Measurements from ENCODE around the gene GBF1. TPM values are rescaled to one million over a fixed set of nuclear protein-coding genes. Genes with fewer than 3 reads are reported as not detected.

Gene GBF1
- total and polyA plus RNA-seq, 4 donors: 29.0 to 60.4 (median 47.3) TPM

- no peak for DNase-seq (ENCODE audit: low read depth in 4 of 6, low spot score in 6 of 6)
- Histone ChIP-seq H3K27ac (ENCODE audit: low read depth, low read length) (no peak overlapping the region), H3K9me3 (ENCODE audit: control insufficient read depth, insufficient read depth, low read length) (no peaks in the 10 kb centered on the region), H3K4me1 (ENCODE audit: control insufficient read depth, insufficient read depth, low read length) (peaks cover 3% of the 10 kb centered on the region), H3K27me3 (ENCODE audit: control insufficient read depth, insufficient read depth, low read length) (no peaks in the 10 kb centered on the region), H3K4me3 (ENCODE audit: low read depth, low read length) (no peak overlapping the region), H3K36me3 (ENCODE audit: control insufficient read depth, insufficient read depth, low read length) (peaks cover 14% of the 10 kb centered on the region)
- 83% methylated on average over 2 of the region's 3 CpGs for WGBS (ENCODE audit: insufficient coverage)
Measured at GRCh38 chr10:102342958-102343357, 97.6 kb downstream of the GBF1 start.

GRCh38 chr10:102344067-102344466, 98.7 kb downstream of the GBF1 start:
- Histone ChIP-seq H3K27me3 (ENCODE audit: control insufficient read depth, insufficient read depth, low read length) (no peaks in the 10 kb centered on the region), H3K27ac (ENCODE audit: low read depth, low read length) (no peak overlapping the region), H3K36me3 (ENCODE audit: control insufficient read depth, insufficient read depth, low read length) (peaks cover 14% of the 10 kb centered on the region), H3K4me3 (ENCODE audit: low read depth, low read length) (no peak overlapping the region), H3K9me3 (ENCODE audit: control insufficient read depth, insufficient read depth, low read length) (no peaks in the 10 kb centered on the region), H3K4me1 (ENCODE audit: control insufficient read depth, insufficient read depth, low read length) (peaks cover 7% of the 10 kb centered on the region)
- 93% methylated on average over 3 of the region's 3 CpGs for WGBS (ENCODE audit: insufficient coverage)
- no peak for DNase-seq (ENCODE audit: low read depth in 4 of 6, low spot score in 6 of 6)

- Histone ChIP-seq H3K27ac (ENCODE audit: low read depth, low read length) (no peak overlapping the region), H3K9me3 (ENCODE audit: control insufficient read depth, insufficient read depth, low read length) (no peaks in the 10 kb centered on the region), H3K4me1 (ENCODE audit: control insufficient read depth, insufficient read depth, low read length) (peaks cover 7% of the 10 kb centered on the region), H3K36me3 (ENCODE audit: control insufficient read depth, insufficient read depth, low read length) (peaks cover 19% of the 10 kb centered on the region), H3K27me3 (ENCODE audit: control insufficient read depth, insufficient read depth, low read length) (no peaks in the 10 kb centered on the region), H3K4me3 (ENCODE audit: low read depth, low read length) (no peak overlapping the region)
- DNase-seq (ENCODE audit: low read depth in 4 of 6, low spot score in 6 of 6): peak in 2 of 6 donors; percentile 52 to 59
- WGBS (ENCODE audit: insufficient coverage): 66% methylated on average over 2 of the region's 2 CpGs
Measured at GRCh38 chr10:102347236-102347828, 102.0 kb downstream of the GBF1 start.

GRCh38 chr10:102352066-102352715, 106.9 kb downstream of the GBF1 start:
- Histone ChIP-seq H3K27me3 (ENCODE audit: control insufficient read depth, insufficient read depth, low read length) (no peaks in the 10 kb centered on the region), H3K9me3 (ENCODE audit: control insufficient read depth, insufficient read depth, low read length) (no peaks in the 10 kb centered on the region), H3K36me3 (ENCODE audit: control insufficient read depth, insufficient read depth, low read length) (peaks cover 21% of the 10 kb centered on the region), H3K4me1 (ENCODE audit: control insufficient read depth, insufficient read depth, low read length) (peaks cover 7% of the 10 kb centered on the region), H3K27ac (ENCODE audit: low read depth, low read length) (no peak overlapping the region), H3K4me3 (ENCODE audit: low read depth, low read length) (no peak overlapping the region)
- 35% methylated on average over 2 of the region's 7 CpGs for WGBS (ENCODE audit: insufficient coverage)
- peak in 5 of 6 donors; percentile 38 to 90 (median 52) for DNase-seq (ENCODE audit: low read depth in 4 of 6, low spot score in 6 of 6)

GRCh38 chr10:102354451-102354850, 109.1 kb downstream of the GBF1 start:
- peak in 5 of 6 donors; percentile 18 to 94 (median 49) for DNase-seq (ENCODE audit: low read depth in 4 of 6, low spot score in 6 of 6)
- Histone ChIP-seq H3K9me3 (ENCODE audit: control insufficient read depth, insufficient read depth, low read length) (no peaks in the 10 kb centered on the region), H3K27me3 (ENCODE audit: control insufficient read depth, insufficient read depth, low read length) (no peaks in the 10 kb centered on the region), H3K27ac (ENCODE audit: low read depth, low read length) (no peak overlapping the region), H3K36me3 (ENCODE audit: control insufficient read depth, insufficient read depth, low read length) (peaks cover 37% of the 10 kb centered on the region), H3K4me1 (ENCODE audit: control insufficient read depth, insufficient read depth, low read length) (no peaks in the 10 kb centered on the region), H3K4me3 (ENCODE audit: low read depth, low read length) (no peak overlapping the region)
- WGBS (ENCODE audit: insufficient coverage): no CpG with 5 or more reads among the region's 3 CpGs

GRCh38 chr10:102358712-102359382, 113.5 kb downstream of the GBF1 start:
- DNase-seq (ENCODE audit: low read depth in 4 of 6, low spot score in 6 of 6): no peak
- WGBS (ENCODE audit: insufficient coverage): 100% methylated on average over 3 of the region's 4 CpGs
- no peaks in the 10 kb centered on the region for H3K4me1 ChIP-seq (ENCODE audit: control insufficient read depth, insufficient read depth, low read length)
- no peaks in the 10 kb centered on the region for H3K27me3 ChIP-seq (ENCODE audit: control insufficient read depth, insufficient read depth, low read length)
- peaks cover 57% of the 10 kb centered on the region for H3K36me3 ChIP-seq (ENCODE audit: control insufficient read depth, insufficient read depth, low read length)
- H3K27ac ChIP-seq (ENCODE audit: low read depth, low read length): no peak overlapping the region
- no peak overlapping the region for H3K4me3 ChIP-seq (ENCODE audit: low read depth, low read length)
- H3K9me3 ChIP-seq (ENCODE audit: control insufficient read depth, insufficient read depth, low read length): no peaks in the 10 kb centered on the region

GRCh38 chr10:102367441-102367840, 122.1 kb downstream of the GBF1 start:
- Histone ChIP-seq H3K4me1 (ENCODE audit: control insufficient read depth, insufficient read depth, low read length) (no peaks in the 10 kb centered on the region), H3K36me3 (ENCODE audit: control insufficient read depth, insufficient read depth, low read length) (peaks cover 81% of the 10 kb centered on the region), H3K4me3 (ENCODE audit: low read depth, low read length) (no peak overlapping the region), H3K9me3 (ENCODE audit: control insufficient read depth, insufficient read depth, low read length) (peaks cover 6% of the 10 kb centered on the region), H3K27me3 (ENCODE audit: control insufficient read depth, insufficient read depth, low read length) (no peaks in the 10 kb centered on the region), H3K27ac (ENCODE audit: low read depth, low read length) (no peak overlapping the region)
- no peak for DNase-seq (ENCODE audit: low read depth in 4 of 6, low spot score in 6 of 6)
- WGBS (ENCODE audit: insufficient coverage): 100% methylated on average over 1 of the region's 1 CpG

GRCh38 chr10:102368077-102368476, 122.7 kb downstream of the GBF1 start:
- Histone ChIP-seq H3K36me3 (ENCODE audit: control insufficient read depth, insufficient read depth, low read length) (peaks cover 76% of the 10 kb centered on the region), H3K4me1 (ENCODE audit: control insufficient read depth, insufficient read depth, low read length) (no peaks in the 10 kb centered on the region), H3K4me3 (ENCODE audit: low read depth, low read length) (no peak overlapping the region), H3K9me3 (ENCODE audit: control insufficient read depth, insufficient read depth, low read length) (peaks cover 6% of the 10 kb centered on the region), H3K27me3 (ENCODE audit: control insufficient read depth, insufficient read depth, low read length) (no peaks in the 10 kb centered on the region), H3K27ac (ENCODE audit: low read depth, low read length) (no peak overlapping the region)
- 93% methylated on average over 2 of the region's 3 CpGs for WGBS (ENCODE audit: insufficient coverage)
- DNase-seq (ENCODE audit: low read depth in 4 of 6, low spot score in 6 of 6): no peak

- WGBS (ENCODE audit: insufficient coverage): 100% methylated on average over 1 of the region's 2 CpGs
- no peaks in the 10 kb centered on the region for H3K27me3 ChIP-seq (ENCODE audit: control insufficient read depth, insufficient read depth, low read length)
- DNase-seq (ENCODE audit: low read depth in 4 of 6, low spot score in 6 of 6): no peak
- H3K9me3 ChIP-seq (ENCODE audit: control insufficient read depth, insufficient read depth, low read length): peaks cover 6% of the 10 kb centered on the region
- H3K4me3 ChIP-seq (ENCODE audit: low read depth, low read length): no peak overlapping the region
- peaks cover 83% of the 10 kb centered on the region for H3K36me3 ChIP-seq (ENCODE audit: control insufficient read depth, insufficient read depth, low read length)
- H3K27ac ChIP-seq (ENCODE audit: low read depth, low read length): no peak overlapping the region
- no peaks in the 10 kb centered on the region for H3K4me1 ChIP-seq (ENCODE audit: control insufficient read depth, insufficient read depth, low read length)
Measured at GRCh38 chr10:102371295-102371694, 126.0 kb downstream of the GBF1 start.

All from spinal cord (tissue), 10 donors.